Activated CD4-positive, alpha-beta T cell treated with anti-CD3 and anti-CD28 coated beads, Interleukin-2, amount 10 ng/mL, durations not matched to agents 7 days and 5 days (primary cell): ENCODE measurements around the gene MGAT5B. TPM values are rescaled to one million over a fixed set of nuclear protein-coding genes. Genes with fewer than 3 reads are reported as not detected.
"Not testable (repeated sequence)": the region's sequence is repeated elsewhere in the genome, so short reads cannot be mapped to it uniquely, and the experiment has no call there.

ENCODE experiments used
- CTCF ChIA-PET: fragments of 350-600 bp; sonication (Branson Sonifier 250); formaldehyde crosslinking; loops from one replicate; lab custom pipeline; 2021; ENCODE audit warnings: antibody characterized with exemption; lab: Charles Lee
- POLR2A ChIA-PET: fragments of 350-600 bp; sonication (Branson Sonifier 250); formaldehyde crosslinking; loops from one replicate; lab custom pipeline; 2021; ENCODE audit warnings: antibody characterized with exemption; lab: Charles Lee
- DNase-seq: peaks from one replicate; pipeline ENCODE4 v3.0.0-alpha.2; 2020
- H3K27ac Mint-ChIP-seq: one replicate; pipeline ENCODE4 v1.8.0; 2021; ENCODE audit warnings: mild to moderate bottlenecking, moderate library complexity, mixed read lengths
- H3K27me3 Mint-ChIP-seq: one replicate; pipeline ENCODE4 v1.8.0; 2021; ENCODE audit warnings: mixed read lengths
- H3K36me3 Mint-ChIP-seq: one replicate; pipeline ENCODE4 v1.8.0; 2021; ENCODE audit warnings: low read depth, mixed read lengths
- H3K4me1 Mint-ChIP-seq: one replicate; pipeline ENCODE4 v1.8.0; 2021; ENCODE audit warnings: mixed read lengths
- H3K4me3 Mint-ChIP-seq: one replicate; pipeline ENCODE4 v1.8.0; 2021; ENCODE audit warnings: mild to moderate bottlenecking, moderate library complexity, mixed read lengths
- H3K9me3 Mint-ChIP-seq: one replicate; pipeline ENCODE4 v1.8.0; 2021; ENCODE audit warnings: mixed read lengths
- total RNA-seq, 2 experiments: library from RNA; stranded (reverse); gene quantifications; one replicate each; pipeline ENCODE4 v1.2.3, GENCODE V29; 2021

MGAT5B gene
- total RNA-seq, 2 experiments from 2014 or later, result 0.12 to 0.45 TPM

- H3K9me3 Mint-ChIP-seq, H3K27ac Mint-ChIP-seq, POLR2A ChIA-PET, DNase-seq, H3K4me3 Mint-ChIP-seq, H3K36me3 Mint-ChIP-seq: not testable (repeated sequence)
- Mint-ChIP-seq H3K4me1 (peaks cover 14% of the 10 kb centered on the region), H3K27me3 (peaks cover 43% of the 10 kb centered on the region)
- CTCF ChIA-PET, result interaction anchor here (1.2 kb wide), 1 partner anchor 33 kb away, joined by 3 read pairs; no protein-coding TSS in a partner anchor
Measured at GRCh38 chr17:76970228-76970627, 102.0 kb downstream of the MGAT5B start.

GRCh38 chr17:76972046-76972641, 103.9 kb downstream of the MGAT5B start:
- no peak for DNase-seq
- Mint-ChIP-seq H3K4me3 (no peak overlapping the region), H3K9me3 (peaks cover 7% of the 10 kb centered on the region)

DNA sequence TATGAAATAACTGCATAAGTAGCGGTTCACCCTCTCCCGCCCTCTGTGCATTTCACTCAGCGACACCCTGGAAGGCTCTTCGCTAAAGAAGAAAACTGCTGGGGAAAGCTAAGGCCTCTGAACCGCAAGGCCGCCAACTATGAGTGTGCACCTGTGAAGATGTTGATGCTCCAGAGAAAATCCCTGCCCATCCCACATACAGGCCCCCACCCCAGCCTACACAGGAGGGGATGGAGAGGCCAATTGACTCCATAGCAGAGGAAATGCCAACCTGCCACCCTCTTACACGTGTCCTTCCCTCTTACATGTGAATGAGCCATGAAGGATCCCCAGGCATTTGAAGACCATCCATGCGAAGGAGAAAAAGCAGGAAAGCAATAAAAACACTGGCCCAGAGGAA, 104.8 kb downstream of the MGAT5B start:
- ChIA-PET POLR2A (no interaction called here), CTCF (interaction anchor here (0.6 to 1.1 kb wide), 2 partner anchors 30 to 653 kb away, joined by 3 to 4 read pairs; no protein-coding TSS in a partner anchor)
- DNase-seq, result no peak
- Mint-ChIP-seq H3K27me3 (peaks cover 41% of the 10 kb centered on the region), H3K4me3 (no peak overlapping the region), H3K27ac (no peak overlapping the region), H3K36me3 (no peaks in the 10 kb centered on the region), H3K9me3 (peaks cover 8% of the 10 kb centered on the region), H3K4me1 (peaks cover 14% of the 10 kb centered on the region)

More at GRCh38 chr17:76972046-76972641, 103.9 kb downstream of the MGAT5B start:
- CTCF ChIA-PET, result interaction anchor here (0.9 to 1.1 kb wide), 2 partner anchors 14 to 31 kb away, joined by 3 to 4 read pairs; no protein-coding TSS in a partner anchor
- H3K27ac Mint-ChIP-seq, result no peak overlapping the region
- H3K4me1 Mint-ChIP-seq, result peaks cover 14% of the 10 kb centered on the region
- H3K36me3 Mint-ChIP-seq, result no peaks in the 10 kb centered on the region
- peaks cover 48% of the 10 kb centered on the region for H3K27me3 Mint-ChIP-seq
- POLR2A ChIA-PET, result no interaction called here

- POLR2A ChIA-PET, result no interaction called here
- peaks cover 25% of the 10 kb centered on the region for H3K27me3 Mint-ChIP-seq
- CTCF ChIA-PET, result no interaction called here
- H3K36me3 Mint-ChIP-seq, result no peaks in the 10 kb centered on the region
- H3K9me3 Mint-ChIP-seq, result peaks cover 17% of the 10 kb centered on the region
- H3K4me1 Mint-ChIP-seq, result peaks cover 2% of the 10 kb centered on the region
- H3K27ac Mint-ChIP-seq, result no peak overlapping the region
- DNase-seq, result no peak
- H3K4me3 Mint-ChIP-seq, result no peak overlapping the region
Measured at GRCh38 chr17:76974721-76975120, 106.5 kb downstream of the MGAT5B start.

DNA sequence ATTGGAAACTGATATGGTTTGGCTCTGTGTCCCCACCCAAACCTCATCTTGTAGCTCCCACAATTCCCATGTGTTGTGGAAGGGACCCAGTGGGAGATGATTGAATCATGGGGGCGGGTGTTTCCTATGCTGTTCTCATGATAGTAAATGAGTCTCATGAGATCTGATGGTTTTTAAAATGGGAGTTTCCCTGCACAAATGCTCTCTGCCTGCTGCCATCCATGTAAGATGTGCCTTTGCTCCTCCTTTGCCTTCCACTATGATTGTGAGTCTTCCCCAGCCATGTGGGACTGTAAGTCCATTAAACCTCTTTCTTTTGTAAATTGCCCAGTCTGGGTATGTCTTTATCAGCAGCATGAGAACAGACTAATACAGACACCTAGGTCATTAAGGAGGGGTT, 109.8 kb downstream of the MGAT5B start:
- H3K36me3 Mint-ChIP-seq, POLR2A ChIA-PET: not testable (repeated sequence)
- CTCF ChIA-PET, result interaction anchor here (1.2 to 2.6 kb wide), 2 partner anchors 11 to 18 kb away, joined by 3 to 6 read pairs; no protein-coding TSS in a partner anchor

GRCh38 chr17:76981545-76982295, 113.5 kb downstream of the MGAT5B start:
- ChIA-PET CTCF (no interaction called here), POLR2A (no interaction called here)
- Mint-ChIP-seq H3K4me1 (peaks cover 21% of the 10 kb centered on the region), H3K36me3 (no peaks in the 10 kb centered on the region), H3K9me3 (peaks cover 10% of the 10 kb centered on the region), H3K4me3 (no peak overlapping the region), H3K27ac (peak overlapping the region; percentile 89), H3K27me3 (peaks cover under 1% of the 10 kb centered on the region)
- DNase-seq, result no peak

More for the DNA sequence above, 109.8 kb downstream of the MGAT5B start:
- not testable (repeated sequence) for H3K27ac Mint-ChIP-seq, H3K4me3 Mint-ChIP-seq, DNase-seq
- peaks cover 17% of the 10 kb centered on the region for H3K9me3 Mint-ChIP-seq
- H3K4me1 Mint-ChIP-seq, result peaks cover 15% of the 10 kb centered on the region
- peaks cover 11% of the 10 kb centered on the region for H3K27me3 Mint-ChIP-seq

DNA sequence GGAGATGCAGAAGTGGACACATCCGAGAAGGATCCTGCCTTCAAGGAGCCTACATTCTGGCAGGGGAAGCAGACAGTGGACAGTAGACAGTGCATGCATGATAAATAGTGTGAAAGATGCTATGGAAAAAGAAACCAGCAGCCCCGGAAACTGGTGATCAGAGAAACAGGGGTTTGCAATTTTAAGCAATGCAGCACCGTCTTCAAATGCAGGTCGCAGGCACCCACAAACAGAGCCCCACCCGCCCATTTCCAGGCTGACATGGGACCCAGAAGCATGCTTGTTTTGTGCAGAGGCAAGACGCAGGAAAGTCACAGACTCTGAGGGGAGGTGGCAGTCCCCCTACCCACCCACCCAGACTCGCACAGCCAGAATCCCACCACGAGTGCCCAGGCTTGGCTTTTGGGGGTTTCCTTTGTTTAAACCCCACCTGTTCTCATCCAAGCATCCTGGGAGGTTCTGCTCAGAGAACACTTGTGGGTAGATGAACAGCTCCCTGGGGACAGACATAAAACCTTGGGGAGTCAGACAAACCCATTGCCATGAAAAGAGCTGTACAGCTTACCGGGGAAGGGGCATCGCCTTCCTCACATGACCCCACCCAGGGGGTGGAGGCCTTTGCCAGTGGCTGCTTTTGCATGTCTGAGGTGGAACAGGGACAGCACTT, 114.3 kb downstream of the MGAT5B start:
- DNase-seq, result peak; percentile 61
- Mint-ChIP-seq H3K4me1 (peaks cover 21% of the 10 kb centered on the region), H3K36me3 (no peaks in the 10 kb centered on the region), H3K27me3 (no peaks in the 10 kb centered on the region), H3K4me3 (no peak overlapping the region), H3K9me3 (peaks cover 10% of the 10 kb centered on the region), H3K27ac (peak overlapping the region; percentile 89)
- CTCF ChIA-PET, result no interaction called here
- POLR2A ChIA-PET, result no interaction called here

DNA sequence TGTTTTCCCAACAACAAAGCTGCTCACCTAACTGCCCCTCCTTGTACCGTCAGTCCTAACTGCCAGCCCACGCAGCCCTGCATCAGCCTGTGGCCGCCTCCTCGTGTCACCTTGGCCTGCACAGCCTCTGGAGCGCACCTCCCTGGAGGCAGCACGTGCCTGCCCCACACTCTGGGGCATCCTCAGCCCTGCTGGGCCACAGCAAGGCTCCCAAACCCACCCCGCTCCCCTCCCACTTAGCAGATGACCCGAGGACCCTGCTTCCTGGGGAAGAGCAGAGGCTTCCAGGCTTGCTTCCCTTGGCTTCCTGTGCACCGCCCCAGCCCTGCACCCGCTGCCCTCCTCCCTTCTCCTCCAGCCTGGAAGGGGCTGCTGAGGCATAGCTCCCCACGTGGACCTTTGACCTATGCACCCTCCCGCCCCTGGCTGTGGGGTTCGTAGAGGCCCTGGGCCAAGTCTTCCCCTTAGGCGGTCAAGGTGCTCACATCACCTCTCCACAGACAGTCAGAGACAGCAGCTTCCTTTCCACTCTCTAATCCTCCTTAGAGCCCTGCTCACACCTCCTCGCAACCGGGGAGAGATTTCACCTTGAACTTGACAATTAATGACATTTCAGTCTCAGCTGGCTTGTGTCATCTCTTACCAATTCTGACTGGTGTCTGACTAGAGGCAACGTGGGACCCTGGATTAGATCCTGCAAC, 115.0 kb downstream of the MGAT5B start:
- no peaks in the 10 kb centered on the region for H3K27me3 Mint-ChIP-seq
- DNase-seq, result no peak
- H3K4me3 Mint-ChIP-seq, result no peak overlapping the region
- peak overlapping the region; percentile 89 for H3K27ac Mint-ChIP-seq
- ChIA-PET POLR2A (no interaction called here), CTCF (no interaction called here)
- H3K9me3 Mint-ChIP-seq, result peaks cover 7% of the 10 kb centered on the region
- peaks cover 21% of the 10 kb centered on the region for H3K4me1 Mint-ChIP-seq
- H3K36me3 Mint-ChIP-seq, result no peaks in the 10 kb centered on the region

- H3K4me3 Mint-ChIP-seq, result no peak overlapping the region
- ChIA-PET POLR2A (no interaction called here), CTCF (interaction anchor here (1.2 to 1.4 kb wide), 2 partner anchors 9 to 17 kb away, joined by 3 to 4 read pairs; no protein-coding TSS in a partner anchor)
- H3K36me3 Mint-ChIP-seq, result no peaks in the 10 kb centered on the region
- no peak for DNase-seq
- H3K4me1 Mint-ChIP-seq, result peaks cover 21% of the 10 kb centered on the region
- no peaks in the 10 kb centered on the region for H3K9me3 Mint-ChIP-seq
- H3K27ac Mint-ChIP-seq, result no peak overlapping the region
- H3K27me3 Mint-ChIP-seq, result no peaks in the 10 kb centered on the region
Measured at GRCh38 chr17:76986365-76986764, 118.2 kb downstream of the MGAT5B start.

DNA sequence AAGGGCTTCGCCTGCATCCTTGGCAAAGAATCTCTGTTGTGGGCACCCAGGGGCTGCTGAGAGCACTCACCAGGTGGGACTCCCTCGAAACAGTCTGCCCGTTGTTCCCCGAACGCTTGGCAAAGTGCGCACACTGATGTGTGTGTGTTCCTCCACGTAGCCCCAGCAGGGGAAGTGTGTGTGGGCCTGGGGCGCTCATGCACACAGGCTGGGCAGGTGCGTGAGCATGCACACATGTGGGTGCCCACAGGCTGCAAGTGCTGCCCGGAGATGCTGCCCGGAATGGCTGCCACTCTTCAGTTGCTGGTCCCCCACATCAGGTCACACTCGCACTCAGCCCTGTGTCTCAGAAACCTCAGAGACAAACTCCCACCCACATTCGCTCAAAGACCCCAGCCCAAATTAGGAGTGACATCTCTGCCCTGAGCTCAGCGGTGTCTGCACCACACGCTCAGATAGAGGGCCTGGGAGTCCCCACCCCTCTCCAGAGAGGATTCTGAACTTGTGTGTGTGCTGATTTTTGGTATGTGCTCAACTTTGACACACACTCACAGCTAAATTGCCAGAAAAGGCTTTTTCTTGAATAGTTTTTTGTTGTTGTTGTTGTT, 119.4 kb downstream of the MGAT5B start:
- CTCF ChIA-PET, result interaction anchor here (0.9 kb wide), 1 partner anchor 9 kb away, joined by 3 read pairs; no protein-coding TSS in a partner anchor
- H3K4me1 Mint-ChIP-seq, result peaks cover 11% of the 10 kb centered on the region
- POLR2A ChIA-PET, result no interaction called here
- H3K9me3 Mint-ChIP-seq, result no peaks in the 10 kb centered on the region
- peak overlapping the region; percentile 41 for H3K27ac Mint-ChIP-seq
- H3K4me3 Mint-ChIP-seq, result no peak overlapping the region
- no peak for DNase-seq
- H3K27me3 Mint-ChIP-seq, result no peaks in the 10 kb centered on the region
- H3K36me3 Mint-ChIP-seq, result no peaks in the 10 kb centered on the region

GRCh38 chr17:76988796-76989195, 120.6 kb downstream of the MGAT5B start:
- POLR2A ChIA-PET, result no interaction called here
- H3K9me3 Mint-ChIP-seq, result no peaks in the 10 kb centered on the region
- DNase-seq, result no peak
- no peak overlapping the region for H3K27ac Mint-ChIP-seq
- CTCF ChIA-PET, result interaction anchor here (0.5 to 1.1 kb wide), 4 partner anchors 8 to 484 kb away, joined by 3 to 5 read pairs (median 3); no protein-coding TSS in a partner anchor
- H3K4me3 Mint-ChIP-seq, result no peak overlapping the region
- H3K36me3 Mint-ChIP-seq, result no peaks in the 10 kb centered on the region
- peaks cover 5% of the 10 kb centered on the region for H3K4me1 Mint-ChIP-seq
- H3K27me3 Mint-ChIP-seq, result no peaks in the 10 kb centered on the region

- CTCF ChIA-PET, result interaction anchor here (1.1 kb wide), 3 partner anchors 13 to 67 kb away, joined by 3 to 4 read pairs (median 4); no protein-coding TSS in a partner anchor
- H3K9me3 Mint-ChIP-seq, result no peaks in the 10 kb centered on the region
- DNase-seq, result no peak
- H3K27ac Mint-ChIP-seq, result no peak overlapping the region
- POLR2A ChIA-PET, result no interaction called here
- no peaks in the 10 kb centered on the region for H3K27me3 Mint-ChIP-seq
- H3K36me3 Mint-ChIP-seq, result no peaks in the 10 kb centered on the region
- no peak overlapping the region for H3K4me3 Mint-ChIP-seq
- peaks cover 13% of the 10 kb centered on the region for H3K4me1 Mint-ChIP-seq
Measured at GRCh38 chr17:76989519-76989918, 121.3 kb downstream of the MGAT5B start.
